Measurements from ENCODE around the gene HYLS1. TPM values are rescaled to one million over a fixed set of nuclear protein-coding genes. Genes with fewer than 3 reads are reported as not detected.

The HYLS1 gene
- total RNA-seq, 1 donor from 2014 or later, result 12.5 TPM

- no peaks in the 10 kb centered on the region for H3K36me3 Mint-ChIP-seq (ENCODE audit: low read depth)
- H3K27ac Mint-ChIP-seq, result no peak overlapping the region
- intact Hi-C loops (cut with micrococcal nuclease), result loop anchor here (10.0 kb wide), 1 partner anchor 1136 kb away; no protein-coding TSS in a partner anchor
- no peak for DNase-seq (ENCODE audit: low spot score)
- peaks cover 12% of the 10 kb centered on the region for H3K27me3 Mint-ChIP-seq (ENCODE audit: low read depth)
- H3K4me1 Mint-ChIP-seq (ENCODE audit: low read depth), result peaks cover 8% of the 10 kb centered on the region
- H3K4me3 Mint-ChIP-seq (ENCODE audit: low read depth), result no peak overlapping the region
- no peaks in the 10 kb centered on the region for H3K9me3 Mint-ChIP-seq
Observed at GRCh38 chr11:125881291-125881690, 6.2 kb upstream of the HYLS1 start.

GRCh38 chr11:125883375-125883774 is 4.1 kb upstream of the HYLS1 start:
- Mint-ChIP-seq H3K4me3 (ENCODE audit: low read depth) (no peak overlapping the region), H3K36me3 (ENCODE audit: low read depth) (peaks cover 3% of the 10 kb centered on the region), H3K27ac (no peak overlapping the region), H3K27me3 (ENCODE audit: low read depth) (peaks cover 11% of the 10 kb centered on the region), H3K9me3 (no peaks in the 10 kb centered on the region), H3K4me1 (ENCODE audit: low read depth) (peaks cover 19% of the 10 kb centered on the region)
- no peak for DNase-seq (ENCODE audit: low spot score)
- intact Hi-C loops (cut with micrococcal nuclease), result loop anchor here (10.0 kb wide), 1 partner anchor 1139 kb away; no protein-coding TSS in a partner anchor

GRCh38 chr11:125886997-125887372 is 483 bp upstream of the HYLS1 start:
- DNase-seq (ENCODE audit: low spot score), result no peak
- Mint-ChIP-seq H3K4me3 (ENCODE audit: low read depth) (peak overlapping the region; percentile 86), H3K36me3 (ENCODE audit: low read depth) (peaks cover 23% of the 10 kb centered on the region), H3K27me3 (ENCODE audit: low read depth) (peaks cover 2% of the 10 kb centered on the region), H3K4me1 (ENCODE audit: low read depth) (peaks cover 36% of the 10 kb centered on the region), H3K9me3 (no peaks in the 10 kb centered on the region), H3K27ac (peak overlapping the region; percentile 98)
- intact Hi-C loops (cut with micrococcal nuclease), result loop anchor here (1.0 to 10.0 kb wide), 6 partner anchors 16 to 1142 kb away; partner anchors contain the start of genes CHEK1, EI24, PUS3 and STT3A

DNA sequence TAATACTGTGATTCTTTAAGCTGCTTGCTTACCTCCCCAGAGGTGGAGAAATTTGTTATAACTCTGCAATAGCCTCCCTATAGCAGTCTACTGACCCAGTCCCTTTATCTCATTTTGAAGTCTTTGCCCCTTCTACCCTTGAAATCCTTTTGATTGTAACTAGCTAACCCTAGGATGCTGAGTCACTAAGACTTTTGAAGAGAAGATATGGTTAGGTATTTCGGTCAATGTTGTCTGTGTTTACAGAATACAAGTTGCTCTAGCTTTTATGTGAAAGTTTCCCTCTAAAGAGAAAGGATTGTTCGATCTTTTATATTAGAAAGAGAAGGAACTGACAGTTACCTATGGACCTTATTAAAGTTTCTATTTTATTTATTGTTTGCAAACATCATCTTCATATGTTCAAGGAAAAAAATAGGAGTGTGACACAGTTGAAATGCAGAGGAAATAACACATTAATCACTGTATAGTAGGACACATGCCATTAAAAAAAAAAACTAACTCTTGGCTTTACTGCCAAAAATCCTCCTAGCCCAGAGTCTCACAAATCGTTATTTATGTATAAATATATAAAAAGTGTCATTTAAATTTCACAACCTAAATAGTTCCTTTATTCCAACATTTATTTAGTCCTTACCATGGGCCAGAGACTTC is 3.1 kb downstream of the HYLS1 start:
- DNase-seq (ENCODE audit: low spot score), result no peak
- peak overlapping the region; percentile 1 for H3K27ac Mint-ChIP-seq
- H3K4me1 Mint-ChIP-seq (ENCODE audit: low read depth), result peaks cover 43% of the 10 kb centered on the region
- intact Hi-C loops (cut with micrococcal nuclease), result no loop called here
- H3K9me3 Mint-ChIP-seq, result no peaks in the 10 kb centered on the region
- H3K36me3 Mint-ChIP-seq (ENCODE audit: low read depth), result peaks cover 54% of the 10 kb centered on the region
- no peaks in the 10 kb centered on the region for H3K27me3 Mint-ChIP-seq (ENCODE audit: low read depth)
- peak overlapping the region; percentile 31 for H3K4me3 Mint-ChIP-seq (ENCODE audit: low read depth)

GRCh38 chr11:125892071-125892470 is 4.6 kb downstream of the HYLS1 start:
- DNase-seq (ENCODE audit: low spot score), result no peak
- Mint-ChIP-seq H3K36me3 (ENCODE audit: low read depth) (peaks cover 69% of the 10 kb centered on the region), H3K27me3 (ENCODE audit: low read depth) (no peaks in the 10 kb centered on the region), H3K4me1 (ENCODE audit: low read depth) (peaks cover 48% of the 10 kb centered on the region), H3K27ac (no peak overlapping the region), H3K9me3 (no peaks in the 10 kb centered on the region), H3K4me3 (ENCODE audit: low read depth) (no peak overlapping the region)
- intact Hi-C loops (cut with micrococcal nuclease), result no loop called here

DNA sequence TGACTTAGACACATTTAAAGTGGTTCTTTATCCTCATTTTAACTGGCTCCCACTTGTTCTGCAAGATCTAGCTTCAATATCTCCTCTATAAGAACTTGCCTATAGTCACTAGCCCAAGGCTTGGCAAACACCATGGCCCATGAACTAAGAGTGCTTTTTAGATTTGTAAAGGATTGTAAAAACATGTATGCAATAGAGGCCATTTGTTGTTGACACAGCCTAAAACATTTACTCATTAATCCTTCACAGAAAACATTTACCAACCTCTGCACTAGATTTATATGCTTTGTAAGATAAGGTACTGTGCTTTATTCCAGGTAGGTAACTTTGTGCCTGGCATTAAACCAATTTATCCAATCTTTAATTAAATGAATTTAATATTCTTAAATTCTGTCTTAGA is 5.5 kb downstream of the HYLS1 start:
- Mint-ChIP-seq H3K27ac (peak overlapping the region; percentile 15), H3K9me3 (no peaks in the 10 kb centered on the region), H3K4me3 (ENCODE audit: low read depth) (no peak overlapping the region), H3K27me3 (ENCODE audit: low read depth) (no peaks in the 10 kb centered on the region), H3K36me3 (ENCODE audit: low read depth) (peaks cover 78% of the 10 kb centered on the region), H3K4me1 (ENCODE audit: low read depth) (peaks cover 49% of the 10 kb centered on the region)
- no peak for DNase-seq (ENCODE audit: low spot score)
- intact Hi-C loops (cut with micrococcal nuclease), result no loop called here

- peak overlapping the region; percentile 33 for H3K27ac Mint-ChIP-seq
- DNase-seq (ENCODE audit: low spot score), result no peak
- H3K4me1 Mint-ChIP-seq (ENCODE audit: low read depth), result peaks cover 37% of the 10 kb centered on the region
- peaks cover 45% of the 10 kb centered on the region for H3K36me3 Mint-ChIP-seq (ENCODE audit: low read depth)
- H3K27me3 Mint-ChIP-seq (ENCODE audit: low read depth), result peaks cover 23% of the 10 kb centered on the region
- no peaks in the 10 kb centered on the region for H3K9me3 Mint-ChIP-seq
- peak overlapping the region; percentile 94 for H3K4me3 Mint-ChIP-seq (ENCODE audit: low read depth)
- intact Hi-C loops (cut with micrococcal nuclease), result loop anchor here (5.0 kb wide), 1 partner anchor 365 kb away; the partner anchor contains the start of genes FOXRED1 and SRPRA
Observed at GRCh38 chr11:125901872-125902271, 14.4 kb downstream of the HYLS1 start.

GRCh38 chr11:125902277-125902926 is 14.9 kb downstream of the HYLS1 start:
- Mint-ChIP-seq H3K4me3 (ENCODE audit: low read depth) (peak overlapping the region; percentile 94), H3K4me1 (ENCODE audit: low read depth) (peaks cover 34% of the 10 kb centered on the region), H3K9me3 (no peaks in the 10 kb centered on the region), H3K27ac (peak overlapping the region; percentile 92), H3K36me3 (ENCODE audit: low read depth) (peaks cover 40% of the 10 kb centered on the region), H3K27me3 (ENCODE audit: low read depth) (peaks cover 25% of the 10 kb centered on the region)
- DNase-seq (ENCODE audit: low spot score), result no peak
- intact Hi-C loops (cut with micrococcal nuclease), result loop anchor here (5.0 kb wide), 1 partner anchor 365 kb away; the partner anchor contains the start of genes FOXRED1 and SRPRA

DNA sequence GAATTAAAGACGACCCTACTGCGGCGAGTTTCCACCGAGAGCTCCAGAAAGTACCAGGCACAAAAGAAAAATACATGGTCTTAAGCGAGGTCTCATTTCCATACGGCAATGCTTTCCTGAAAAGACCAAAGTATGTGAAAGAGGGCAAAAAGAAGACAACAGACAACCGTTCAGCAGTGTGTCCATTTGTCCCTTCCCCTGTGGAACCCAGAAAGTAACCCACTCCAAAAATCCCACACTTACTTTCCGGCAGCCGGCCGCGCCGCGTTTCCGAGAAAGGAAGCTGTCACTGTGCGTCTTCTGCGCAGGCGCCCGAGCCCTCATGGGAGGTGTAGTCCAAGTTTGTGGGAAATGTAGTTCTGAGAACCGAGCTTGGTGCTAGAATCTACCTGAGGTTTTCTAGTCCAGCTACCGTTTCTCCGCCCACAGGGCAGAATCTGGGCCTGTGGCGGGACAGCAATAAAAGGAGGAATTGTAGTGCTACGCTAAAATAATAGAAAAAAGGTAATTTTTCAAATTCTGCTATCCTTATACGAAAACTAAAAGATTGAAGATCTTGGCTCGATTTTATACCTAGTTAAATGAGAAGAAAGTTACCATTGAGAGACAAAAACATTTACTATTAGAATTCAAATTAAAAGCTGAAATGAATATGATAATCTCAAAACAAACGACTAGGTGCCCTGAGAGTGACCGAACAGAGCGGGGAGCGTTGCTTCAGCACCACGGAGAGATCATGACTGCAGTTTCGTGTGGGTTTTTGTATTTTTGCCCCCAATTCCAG is 15.7 kb downstream of the HYLS1 start, which contains the start of gene PUS3:
Gene PUS3, minus strand, starts transcription at position 280 of the 784 bp plus-strand sequence. CDS start 6,922 bp downstream, outside the sequence.
- Mint-ChIP-seq H3K4me1 (ENCODE audit: low read depth) (peaks cover 29% of the 10 kb centered on the region), H3K36me3 (ENCODE audit: low read depth) (peaks cover 34% of the 10 kb centered on the region), H3K27ac (peak within 1 kb of the TSS; percentile 92), H3K4me3 (ENCODE audit: low read depth) (peak within 1 kb of the TSS; percentile 94), H3K27me3 (ENCODE audit: low read depth) (peaks cover 31% of the 10 kb centered on the region), H3K9me3 (no peaks in the 10 kb centered on the region)
- peak; percentile 84 for DNase-seq (ENCODE audit: low spot score)
- intact Hi-C loops (cut with micrococcal nuclease), result loop anchor here (1.0 to 5.0 kb wide), 5 partner anchors 9 to 364 kb away; partner anchors contain the start of genes FAM118B, FOXRED1, HYLS1 and RPUSD4

DNA sequence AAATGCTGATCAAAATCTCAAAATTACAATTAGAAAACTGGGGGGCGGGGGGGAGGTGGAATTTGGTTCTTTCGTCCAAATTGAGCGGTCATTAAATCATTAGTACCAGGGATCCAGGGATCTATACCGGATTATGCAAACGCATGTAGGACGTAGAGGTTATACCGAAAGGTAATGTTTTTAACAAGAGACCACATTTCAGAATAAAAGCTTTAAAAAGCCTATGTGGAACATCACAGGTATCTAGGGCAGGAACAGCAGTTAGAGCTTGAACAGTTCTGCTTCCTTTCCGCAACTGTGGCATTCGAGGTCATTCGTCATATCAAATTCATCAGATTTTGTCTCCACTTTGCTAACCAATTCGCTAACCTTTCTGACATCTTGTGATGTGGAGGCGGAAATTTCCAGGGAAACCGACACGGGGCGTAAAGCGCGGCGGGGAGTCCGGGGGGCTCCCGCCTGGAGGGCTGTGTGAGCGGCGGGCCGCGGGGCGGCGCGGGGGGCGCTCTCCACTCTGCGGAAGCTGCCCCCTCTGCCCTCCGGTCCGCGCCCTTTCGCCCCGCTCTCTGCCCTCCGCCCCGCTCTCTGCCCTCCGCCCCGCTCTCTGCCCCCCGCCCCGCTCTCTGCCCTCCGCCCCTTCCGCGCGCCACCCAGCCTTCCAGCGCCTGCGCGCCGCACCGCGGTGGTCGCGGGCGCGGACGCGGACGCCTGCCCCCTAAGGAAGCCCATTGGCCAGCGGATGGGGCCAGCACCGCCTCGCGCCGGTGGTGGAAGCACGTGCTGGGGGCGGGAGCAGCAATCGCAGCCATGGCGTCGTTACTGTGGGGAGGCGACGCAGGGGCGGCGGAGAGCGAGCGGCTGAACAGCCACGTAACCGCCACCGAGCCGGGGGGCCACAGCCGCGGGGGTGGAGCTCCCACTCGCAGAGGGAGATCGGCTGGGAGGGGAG is 16.5 kb downstream of the HYLS1 start, which contains the start of gene DDX25:
Gene DDX25, plus strand, starts transcription at position 798 of the 949 bp plus-strand sequence. Its CDS starts 10 bp downstream, at position 808.
- peaks cover 29% of the 10 kb centered on the region for H3K4me1 Mint-ChIP-seq (ENCODE audit: low read depth)
- peak within 1 kb of the TSS; percentile 94 for H3K4me3 Mint-ChIP-seq (ENCODE audit: low read depth)
- intact Hi-C loops (cut with micrococcal nuclease), result loop anchor here (1.0 to 5.0 kb wide), 5 partner anchors 10 to 363 kb away; partner anchors contain the start of genes FAM118B, FOXRED1, HYLS1 and RPUSD4
- no peak for DNase-seq (ENCODE audit: low spot score)
- no peaks in the 10 kb centered on the region for H3K9me3 Mint-ChIP-seq
- H3K27me3 Mint-ChIP-seq (ENCODE audit: low read depth), result peaks cover 35% of the 10 kb centered on the region
- no peak within 1 kb of the TSS for H3K27ac Mint-ChIP-seq
- peaks cover 32% of the 10 kb centered on the region for H3K36me3 Mint-ChIP-seq (ENCODE audit: low read depth)

- Mint-ChIP-seq H3K27me3 (ENCODE audit: low read depth) (peaks cover 35% of the 10 kb centered on the region), H3K4me3 (ENCODE audit: low read depth) (peak overlapping the region; percentile 75), H3K27ac (no peak overlapping the region), H3K4me1 (ENCODE audit: low read depth) (peaks cover 26% of the 10 kb centered on the region), H3K36me3 (ENCODE audit: low read depth) (peaks cover 25% of the 10 kb centered on the region), H3K9me3 (no peaks in the 10 kb centered on the region)
- intact Hi-C loops (cut with micrococcal nuclease), result loop anchor here (5.0 kb wide), 1 partner anchor 363 kb away; the partner anchor contains the start of genes FOXRED1 and SRPRA
- no peak for DNase-seq (ENCODE audit: low spot score)
Observed at GRCh38 chr11:125904678-125905077, 17.2 kb downstream of the HYLS1 start.
